PFSK-1 (cell line): ENCODE results near the gene C7orf57.

Source experiments
- POLR2AphosphoS5 ChIP-seq: IDR thresholded peaks from 2 replicates; pipeline ENCODE4 v1.6.1; 2012; ENCODE audit warnings: low read depth, mild to moderate bottlenecking, control low read depth, low read length, moderate library complexity
- TF ChIP-seq, protein P1 (sequence below), 2 experiments: IDR thresholded peaks; 2 replicates each; pipeline versions ENCODE4 v1.6.1 to v1.8.0; 2011 to 2012; ENCODE audit warnings: low read depth in 2 of 2, low read length in 2 of 2, control low read depth in 1 of 2, inconsistent platforms in 1 of 2, mild to moderate bottlenecking in 1 of 2, moderate library complexity in 1 of 2; ENCODE audit not compliant: insufficient read depth in 1 of 2

DNA sequence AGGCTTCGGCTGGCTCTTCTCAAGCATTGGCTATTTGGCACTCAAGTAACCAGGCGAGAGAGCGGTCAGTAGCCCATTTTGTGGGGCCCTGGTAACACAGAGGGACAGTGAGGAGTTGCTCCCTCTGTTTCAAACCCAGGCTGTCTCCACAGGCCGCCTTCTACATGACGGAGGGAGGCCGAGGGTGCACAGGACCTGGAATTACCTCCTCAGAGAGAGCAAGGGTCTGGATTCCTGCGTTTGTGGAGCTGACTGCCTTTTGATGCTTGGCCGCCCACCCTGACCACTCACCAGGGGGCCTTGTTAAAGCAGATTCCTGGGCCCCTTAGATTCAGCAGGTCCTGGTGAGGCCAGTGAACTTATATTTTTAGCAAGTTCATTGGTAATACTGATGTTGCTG lies 66.0 kb downstream of the C7orf57 start:
- TF ChIP-seq POLR2AphosphoS5: no peak
- TF ChIP-seq, protein P1, sequence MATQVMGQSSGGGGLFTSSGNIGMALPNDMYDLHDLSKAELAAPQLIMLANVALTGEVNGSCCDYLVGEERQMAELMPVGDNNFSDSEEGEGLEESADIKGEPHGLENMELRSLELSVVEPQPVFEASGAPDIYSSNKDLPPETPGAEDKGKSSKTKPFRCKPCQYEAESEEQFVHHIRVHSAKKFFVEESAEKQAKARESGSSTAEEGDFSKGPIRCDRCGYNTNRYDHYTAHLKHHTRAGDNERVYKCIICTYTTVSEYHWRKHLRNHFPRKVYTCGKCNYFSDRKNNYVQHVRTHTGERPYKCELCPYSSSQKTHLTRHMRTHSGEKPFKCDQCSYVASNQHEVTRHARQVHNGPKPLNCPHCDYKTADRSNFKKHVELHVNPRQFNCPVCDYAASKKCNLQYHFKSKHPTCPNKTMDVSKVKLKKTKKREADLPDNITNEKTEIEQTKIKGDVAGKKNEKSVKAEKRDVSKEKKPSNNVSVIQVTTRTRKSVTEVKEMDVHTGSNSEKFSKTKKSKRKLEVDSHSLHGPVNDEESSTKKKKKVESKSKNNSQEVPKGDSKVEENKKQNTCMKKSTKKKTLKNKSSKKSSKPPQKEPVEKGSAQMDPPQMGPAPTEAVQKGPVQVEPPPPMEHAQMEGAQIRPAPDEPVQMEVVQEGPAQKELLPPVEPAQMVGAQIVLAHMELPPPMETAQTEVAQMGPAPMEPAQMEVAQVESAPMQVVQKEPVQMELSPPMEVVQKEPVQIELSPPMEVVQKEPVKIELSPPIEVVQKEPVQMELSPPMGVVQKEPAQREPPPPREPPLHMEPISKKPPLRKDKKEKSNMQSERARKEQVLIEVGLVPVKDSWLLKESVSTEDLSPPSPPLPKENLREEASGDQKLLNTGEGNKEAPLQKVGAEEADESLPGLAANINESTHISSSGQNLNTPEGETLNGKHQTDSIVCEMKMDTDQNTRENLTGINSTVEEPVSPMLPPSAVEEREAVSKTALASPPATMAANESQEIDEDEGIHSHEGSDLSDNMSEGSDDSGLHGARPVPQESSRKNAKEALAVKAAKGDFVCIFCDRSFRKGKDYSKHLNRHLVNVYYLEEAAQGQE (IDR thresholded peaks at IDR 0.05; ENCODE audit: insufficient read depth in 1 of 2, low read depth in 2 of 2, low read length in 2 of 2): no peak
